Renal cortex interstitium (tissue), 11 donors: ENCODE results near the gene LCN2. TPM values are rescaled to one million over a fixed set of nuclear protein-coding genes. Genes with fewer than 3 reads are reported as not detected.
"Not testable (repeated sequence)": the region's sequence is repeated elsewhere in the genome, so short reads cannot be mapped to it uniquely, and the experiment has no call there.

ENCODE experiments used
- DNase-seq, 11 donors: peaks; one replicate each; pipeline ENCODE4 v3.0.0-alpha.2; 2013; ENCODE audit warnings: low read depth in 9 of 11, low spot score in 4 of 11; ENCODE audit errors: extremely low read depth in 1 of 11
- polyA plus RNA-seq, 3 donors: library from polyadenylated mRNA; unstranded; fragments of 120-200 nt; gene quantifications; one replicate each; pipeline ENCODE4 v1.2.1, GENCODE V29; 2013; ENCODE audit not compliant: insufficient read length in 3 of 3

LCN2 gene
- polyA plus RNA-seq, 3 donors = 1.2 to 1.3 (median 1.2) TPM

DNA sequence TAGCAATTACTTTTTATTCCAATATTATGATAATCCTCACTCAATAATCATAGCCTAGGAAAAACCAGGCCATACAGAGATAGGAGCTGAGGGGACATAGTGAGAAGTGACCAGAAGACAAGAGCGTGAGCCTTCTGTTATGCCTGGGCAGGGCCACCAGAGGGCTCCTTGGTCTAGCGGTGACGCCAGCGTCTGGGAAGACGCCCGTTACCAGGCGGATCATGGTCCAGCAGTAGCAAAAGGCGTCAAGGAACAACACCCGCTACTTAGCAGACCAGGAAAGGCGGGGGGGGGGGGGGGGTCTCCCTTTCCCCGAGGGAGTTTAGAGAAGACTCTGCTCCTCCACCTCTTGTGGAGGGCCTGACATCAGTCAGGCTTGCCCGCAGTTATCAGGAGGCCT, 32.2 kb downstream of the LCN2 start:
- DNase-seq = not testable (repeated sequence)

DNA sequence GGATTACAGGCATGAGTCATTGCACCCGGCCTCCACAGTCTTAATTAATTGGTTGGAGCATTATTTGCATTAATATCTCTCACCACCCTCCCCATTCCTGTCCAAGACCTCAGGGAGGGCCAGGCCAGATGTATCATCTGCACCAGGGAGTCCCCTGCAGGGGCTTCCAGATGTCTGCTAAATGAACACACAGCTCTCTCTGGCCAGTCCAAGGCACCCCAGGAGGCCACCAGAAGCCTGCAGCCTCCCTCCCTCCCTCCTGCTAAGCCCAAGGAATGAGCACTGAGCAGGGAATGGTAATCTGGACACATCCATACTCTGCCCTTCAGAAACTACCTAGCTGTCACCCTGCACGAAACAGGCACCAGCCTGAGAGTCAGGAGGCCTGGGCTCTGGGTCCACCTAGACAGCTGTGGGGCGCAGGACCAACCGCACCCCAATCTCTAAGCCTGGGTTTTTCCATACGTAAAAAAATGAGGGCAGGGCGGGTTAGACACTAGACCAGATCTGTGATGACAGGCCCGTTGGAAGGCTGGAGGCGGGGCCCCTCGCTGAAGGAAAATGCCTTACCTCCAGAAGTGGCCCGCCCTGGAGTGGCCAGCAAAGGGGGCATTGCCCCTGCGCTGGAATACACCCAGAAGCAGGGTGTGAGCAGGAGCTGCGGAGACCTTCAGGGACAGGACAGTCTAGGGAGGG, 33.8 kb downstream of the LCN2 start:
- no peak for DNase-seq

DNA sequence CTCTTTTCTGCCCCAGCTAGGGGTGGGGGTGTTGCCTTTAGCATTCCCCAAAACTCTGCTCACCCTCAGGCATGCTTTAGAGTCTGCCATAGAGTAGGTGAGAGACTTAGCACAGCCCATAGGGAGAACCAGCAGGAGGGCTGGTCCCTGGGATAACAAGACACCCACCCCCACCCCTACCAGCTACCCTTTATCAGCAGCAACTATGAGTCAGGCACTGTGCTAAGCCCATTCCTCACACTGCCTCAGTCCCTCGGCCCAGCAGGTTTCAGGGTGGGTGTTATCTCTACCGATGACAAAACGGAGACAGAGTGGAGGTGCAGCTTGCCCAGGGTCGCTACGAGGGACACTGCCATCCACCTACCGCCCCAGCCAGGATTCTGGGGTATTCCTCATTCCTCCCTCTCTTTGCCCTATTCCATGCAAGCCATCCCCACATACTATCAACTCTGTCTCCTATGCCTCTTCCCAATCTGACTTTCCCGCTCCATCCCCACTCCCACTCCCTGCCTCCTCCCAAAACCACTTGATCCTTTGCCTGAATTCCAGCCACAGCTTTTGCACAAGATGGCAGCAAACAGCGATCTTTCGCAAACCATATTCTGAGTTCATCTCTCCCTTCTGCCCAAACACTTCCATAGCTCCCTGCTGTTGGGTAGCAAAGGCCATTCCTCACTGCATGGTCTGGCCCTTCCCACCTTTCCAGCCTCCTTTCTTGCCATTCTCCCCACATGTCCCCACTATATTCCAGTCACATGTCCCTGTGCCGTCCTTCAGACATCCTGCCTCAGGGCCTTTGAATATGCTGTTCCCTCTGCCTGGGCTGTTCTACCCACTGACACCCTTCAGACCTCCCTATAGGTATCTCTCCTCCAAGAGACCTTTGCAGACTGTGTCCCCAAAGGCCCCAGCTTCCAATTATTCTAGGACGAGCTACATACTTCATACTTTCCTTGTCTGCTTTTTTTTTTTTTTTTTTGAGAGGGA, 37.0 kb downstream of the LCN2 start:
- DNase-seq = no peak

DNA sequence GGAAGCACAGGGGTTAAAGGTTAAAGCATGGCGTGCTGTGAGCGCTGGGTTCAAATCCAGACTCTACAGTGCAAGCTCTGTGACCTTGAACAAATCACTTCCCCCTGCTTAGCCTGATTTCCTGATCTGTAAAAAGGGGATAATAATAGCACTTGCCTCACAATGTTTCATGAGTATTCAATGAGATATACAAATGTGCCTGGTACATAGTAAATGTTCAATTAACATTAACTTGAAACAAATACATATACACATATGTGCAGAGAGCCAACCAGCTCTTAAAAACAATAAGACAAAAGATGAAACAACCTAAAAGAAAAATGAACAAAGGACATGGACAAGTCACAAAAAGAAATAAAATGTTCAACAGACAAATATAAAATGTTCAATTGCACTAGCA, 38.1 kb downstream of the LCN2 start:
- DNase-seq = no peak

DNA sequence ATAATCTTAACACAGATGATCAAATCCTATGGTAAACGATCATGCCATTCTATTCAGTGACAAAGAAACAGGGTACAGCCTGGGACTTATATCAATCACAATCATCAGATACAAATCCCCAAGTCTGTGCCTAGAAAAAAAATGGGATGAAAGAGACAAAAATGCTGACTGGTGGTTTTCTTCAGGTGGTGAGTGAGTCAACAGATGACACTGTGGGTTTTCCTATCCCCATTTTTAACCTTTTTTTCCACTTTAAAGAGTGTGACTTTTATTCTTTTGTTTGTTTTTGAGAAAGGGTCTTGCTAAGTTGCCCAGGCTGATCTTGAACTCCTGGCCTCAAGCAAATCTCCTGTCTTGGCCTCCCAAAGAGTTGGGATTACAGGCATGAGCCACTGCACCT, 39.0 kb downstream of the LCN2 start:
- DNase-seq = no peak

DNA sequence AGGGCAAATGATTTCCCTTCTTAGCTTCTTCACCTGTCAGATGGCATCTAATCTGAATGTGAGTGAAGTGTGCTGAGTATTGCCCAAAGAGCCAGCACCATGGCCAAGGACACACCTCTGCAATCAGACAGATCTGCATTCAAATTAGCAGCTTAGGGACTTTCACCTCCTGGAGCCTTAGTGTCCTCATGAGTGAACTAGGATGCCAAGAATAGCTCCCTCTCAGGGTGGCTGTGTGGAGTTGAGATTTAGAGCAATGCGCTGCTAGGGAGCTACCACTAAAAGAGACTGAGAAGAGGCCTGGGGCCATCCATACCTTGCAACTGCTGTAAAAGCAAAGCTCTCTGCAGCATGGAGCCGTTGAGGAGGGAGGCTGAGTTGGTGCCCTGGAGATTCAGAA, 40.8 kb downstream of the LCN2 start:
- no peak for DNase-seq

DNA sequence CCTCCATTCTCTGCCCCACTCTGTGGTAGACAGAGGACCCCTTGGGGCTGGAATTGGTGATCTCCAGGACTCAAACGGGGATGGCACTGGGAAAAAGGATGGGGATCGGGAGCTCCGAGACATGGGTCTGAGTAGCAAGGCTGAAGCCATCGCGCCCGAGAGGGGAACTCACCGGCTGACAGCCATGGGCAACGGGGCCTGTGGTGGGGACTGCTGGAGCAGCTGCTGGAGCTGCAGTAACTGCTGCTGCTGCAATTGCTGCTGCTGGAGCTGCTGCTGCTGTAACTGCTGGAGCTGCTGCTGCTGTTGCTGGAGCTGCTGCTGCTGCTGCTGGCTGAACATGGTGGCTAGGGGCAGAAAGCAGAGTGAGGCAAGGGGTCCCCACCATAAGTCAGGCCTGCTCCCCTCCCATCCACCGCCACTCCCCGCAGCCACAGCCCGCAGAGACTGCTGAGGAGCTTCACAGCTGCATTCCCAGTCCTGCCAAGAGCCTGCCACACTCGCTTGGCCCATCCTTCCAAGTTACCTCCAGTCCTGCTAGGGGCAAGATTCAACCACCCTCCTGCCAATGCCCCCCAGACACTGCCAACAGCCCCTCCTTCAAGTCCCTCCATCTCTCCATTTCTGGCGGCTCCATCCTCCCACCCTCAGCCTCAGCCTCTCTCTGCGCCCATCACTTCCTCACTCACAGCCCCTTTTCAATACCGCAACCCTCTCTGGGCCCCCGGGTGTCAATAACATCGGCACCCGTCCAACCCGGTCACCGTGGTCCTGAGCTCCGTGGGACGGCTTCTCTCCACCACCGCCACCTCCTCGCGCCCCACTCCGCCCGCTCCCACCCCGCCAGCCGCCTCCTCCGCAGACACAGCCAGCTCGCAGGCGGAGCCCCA, 41.5 kb downstream of the LCN2 start:
- DNase-seq = no peak

DNA sequence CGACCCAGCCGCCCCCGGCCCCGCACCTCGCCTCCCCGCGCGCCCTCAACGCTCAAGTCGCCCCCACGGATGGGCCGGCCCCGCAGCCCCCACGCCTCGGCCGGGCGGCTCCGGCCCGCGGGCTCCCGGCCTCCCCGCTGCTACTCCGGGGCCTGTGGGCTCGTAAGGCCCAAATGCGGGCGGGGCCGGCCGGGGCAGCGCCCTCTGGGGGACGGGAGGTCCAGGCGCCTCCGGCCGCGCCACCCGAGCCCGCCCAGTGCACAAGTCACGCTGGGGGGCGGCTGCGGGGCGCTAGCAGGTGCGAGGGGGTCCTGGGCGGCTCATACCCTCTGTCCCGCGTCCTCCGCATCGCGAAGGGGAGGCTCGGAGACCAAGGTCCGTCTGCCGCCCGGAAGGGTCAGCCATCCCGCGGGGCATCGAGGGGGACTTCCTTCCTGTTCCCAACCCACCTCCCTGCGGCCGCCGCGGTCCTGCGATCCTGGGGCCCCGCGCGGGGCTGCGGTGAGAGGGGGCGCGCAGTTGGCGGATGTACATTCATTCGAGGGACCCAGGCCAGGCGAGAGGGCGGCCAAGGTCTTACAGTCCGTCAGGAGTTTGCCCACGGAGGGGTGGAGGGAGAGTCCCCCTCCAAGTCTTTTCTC, 42.3 kb downstream of the LCN2 start, which contains the start of gene CIZ1:
Gene CIZ1 (minus strand): TSS at position 167 of the 641 bp plus-strand sequence. CDS start 715 bp downstream, outside the sequence.
- peak in 7 of 11 donors; percentile 56 to 82 (median 78) for DNase-seq

DNA sequence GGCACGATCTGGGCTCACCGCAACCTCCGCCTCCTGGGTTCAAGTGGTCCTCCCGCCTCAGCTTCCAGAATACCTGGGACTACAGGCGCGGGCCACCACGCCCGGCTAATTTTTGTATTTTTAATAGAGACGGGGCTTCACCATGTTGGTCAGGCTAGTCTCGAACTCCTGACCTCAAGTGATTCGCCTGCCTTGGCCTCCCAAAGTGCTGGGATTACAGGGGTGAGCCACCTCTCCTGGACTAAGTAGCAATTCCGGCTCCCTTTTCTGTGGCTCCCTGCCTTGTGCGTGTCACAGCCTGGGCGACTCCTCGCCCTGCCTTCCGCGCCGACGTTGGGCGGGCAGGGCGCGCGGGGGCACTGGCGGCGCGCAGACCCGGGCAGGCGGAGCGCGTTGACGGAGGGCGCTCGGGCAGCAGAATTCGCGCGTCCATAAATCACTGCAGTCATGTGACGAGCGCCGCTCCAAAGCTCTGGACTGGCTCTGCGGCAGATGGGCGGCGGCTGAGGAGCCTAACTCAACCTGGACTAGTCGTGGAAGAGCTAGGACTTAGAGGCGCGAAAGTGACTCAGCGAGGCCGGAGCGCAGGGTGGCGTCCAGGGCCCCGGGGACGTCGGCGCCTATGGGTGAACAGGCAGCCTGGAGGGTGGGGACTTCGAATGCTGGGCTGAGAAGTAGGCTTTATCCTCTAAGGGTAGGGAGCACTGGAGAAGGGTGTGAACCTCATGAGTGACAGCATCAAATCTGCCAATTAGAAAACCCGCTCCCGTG, 43.5 kb downstream of the LCN2 start:
- peak in 10 of 11 donors; percentile 70 to 91 (median 84) for DNase-seq

DNA sequence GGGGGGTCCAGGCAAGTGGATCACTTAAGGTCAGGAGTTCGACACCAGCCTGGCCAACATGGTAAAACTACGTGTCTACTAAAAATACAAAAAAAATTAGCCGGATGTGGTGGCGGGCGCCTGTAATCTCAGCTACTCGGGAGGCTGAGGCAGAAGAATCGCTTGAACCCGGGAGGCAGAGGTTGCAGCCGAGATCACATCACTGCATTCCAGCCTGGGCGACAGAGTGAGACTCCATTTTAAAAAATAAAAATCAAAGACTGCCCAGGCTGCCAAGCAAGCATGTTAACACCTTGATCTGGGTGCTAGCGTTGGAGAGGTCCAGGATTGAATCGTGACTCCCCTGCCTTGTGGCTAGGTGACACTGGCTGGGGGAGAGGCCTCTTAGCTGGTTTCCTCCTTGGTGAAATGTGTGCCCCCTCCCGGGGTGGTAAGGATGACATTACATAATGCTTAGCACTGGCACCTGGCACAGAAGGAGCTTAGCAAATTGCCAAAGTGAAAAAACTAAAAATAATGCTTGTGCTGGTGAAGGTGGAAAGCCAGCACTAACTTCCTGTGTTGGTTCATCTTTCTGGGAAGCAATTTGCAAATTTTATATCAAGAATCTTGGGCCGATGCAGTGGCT, 44.3 kb downstream of the LCN2 start:
- DNase-seq = no peak

DNA sequence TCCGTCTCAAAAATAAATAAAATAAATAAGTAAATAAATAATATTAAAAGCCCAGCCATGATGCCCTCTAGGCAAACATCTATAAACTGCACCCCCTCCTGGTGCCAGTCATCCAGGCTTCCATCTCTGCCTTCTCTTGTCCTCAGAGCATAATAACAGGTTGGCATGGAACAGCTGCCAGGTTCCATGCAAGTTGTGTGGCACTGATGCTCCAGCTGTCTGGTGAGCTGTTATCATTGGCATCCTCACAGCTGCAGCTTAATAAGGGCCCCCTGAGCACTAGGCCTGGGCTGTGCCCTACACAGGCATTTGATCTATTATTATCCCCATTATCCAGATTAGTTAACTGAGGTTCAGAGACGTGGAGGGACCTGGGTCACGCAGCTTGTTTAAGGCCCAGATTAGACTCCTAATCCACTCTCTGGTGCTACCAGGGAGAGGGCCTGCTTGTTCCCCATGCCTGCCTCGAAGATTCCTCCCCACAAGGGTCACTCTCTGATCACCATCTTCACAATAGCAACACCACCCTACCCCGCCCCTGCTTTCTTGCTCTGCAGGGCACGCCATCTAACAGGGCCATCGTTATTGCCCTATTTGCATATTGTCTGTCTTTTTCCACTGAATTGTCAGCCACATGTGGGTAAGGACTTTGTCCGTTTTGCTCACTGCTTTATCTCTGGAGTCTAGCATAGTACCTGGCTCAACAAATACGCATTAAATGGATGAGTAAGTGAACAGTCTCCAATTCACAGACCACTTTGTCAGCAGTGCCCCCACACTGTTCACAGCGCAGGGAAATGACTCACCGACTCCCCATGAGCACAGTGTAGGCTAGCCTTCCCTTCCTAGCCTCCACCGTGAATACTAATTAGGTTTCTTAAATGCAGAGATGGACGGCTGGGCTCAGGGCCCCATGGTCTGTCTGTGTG, 52.5 kb downstream of the LCN2 start:
- DNase-seq = no peak

DNA sequence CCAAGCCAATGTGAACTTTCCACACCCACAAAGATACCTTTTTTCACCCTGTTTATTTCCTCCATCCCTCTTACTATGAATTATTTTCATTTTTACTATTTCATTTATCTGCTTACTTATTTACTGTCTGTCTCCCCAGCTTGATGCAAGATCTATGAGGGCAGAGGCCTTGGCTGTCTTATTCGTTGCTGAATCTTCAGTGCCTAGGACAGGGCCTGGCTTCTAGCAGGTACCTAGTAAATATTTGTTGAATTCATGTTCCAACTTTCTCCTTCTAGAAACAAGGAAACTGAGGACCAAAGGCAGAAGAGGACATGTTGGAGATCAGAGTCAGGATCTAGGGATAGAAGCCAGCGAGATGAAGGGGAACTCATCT, 53.4 kb downstream of the LCN2 start:
- DNase-seq = no peak

Other genes with a start within 250 kb of the LCN2 start
- 10 to 100 TPM; 41.8 to 49.0 (median 42.4) TPM for gene ST6GALNAC6, start 249.8 kb upstream of the LCN2 start, polyA plus RNA-seq
- gene ST6GALNAC4, start 232.4 kb upstream of the LCN2 start, polyA plus RNA-seq = 10 to 100 TPM in 2 of 3 donors, 1 to 10 TPM in 1; 9.8 to 16.3 (median 13.1) TPM
- 1 to 10 TPM; 1.5 to 1.8 (median 1.7) TPM for gene PIP5KL1, start 218.7 kb upstream of the LCN2 start, polyA plus RNA-seq
- gene DPM2, start 211.6 kb upstream of the LCN2 start, polyA plus RNA-seq = 10 to 100 TPM; 35.3 to 43.4 (median 36.3) TPM
- gene EEIG1, start 168.5 kb upstream of the LCN2 start, polyA plus RNA-seq = 10 to 100 TPM; 31.5 to 35.0 (median 34.1) TPM
- 10 to 100 TPM in 2 of 3 donors, 1 to 10 TPM in 1; 8.7 to 11.4 (median 10.3) TPM for gene NAIF1, start 82.1 kb upstream of the LCN2 start, polyA plus RNA-seq
- 10 to 100 TPM; 13.0 to 14.9 (median 13.2) TPM for gene SLC25A25, start 81.2 kb upstream of the LCN2 start, polyA plus RNA-seq
- gene PTGES2, start 21.7 kb upstream of the LCN2 start, polyA plus RNA-seq = 10 to 100 TPM; 37.8 to 61.4 (median 55.5) TPM
- 10 to 100 TPM; 30.0 to 51.0 (median 48.6) TPM for gene BBLN, start 10.8 kb downstream of the LCN2 start, polyA plus RNA-seq
- 100 to 1,000 TPM; 115 to 139 (median 124) TPM for gene CIZ1, start 42.1 kb downstream of the LCN2 start, polyA plus RNA-seq
- gene DNM1, start 53.9 kb downstream of the LCN2 start, polyA plus RNA-seq = 100 to 1,000 TPM; 106 to 279 (median 123) TPM
- 100 to 1,000 TPM in 1 of 3 donors, 10 to 100 TPM in 2; 72.9 to 115 (median 81.4) TPM for gene GOLGA2, start 126.6 kb downstream of the LCN2 start, polyA plus RNA-seq
- 10 to 100 TPM; 29.3 to 34.2 (median 30.3) TPM for gene SWI5, start 126.8 kb downstream of the LCN2 start, polyA plus RNA-seq
- gene TRUB2, start 173.0 kb downstream of the LCN2 start, polyA plus RNA-seq = 10 to 100 TPM; 40.0 to 42.5 (median 42.0) TPM
- gene COQ4, start 173.4 kb downstream of the LCN2 start, polyA plus RNA-seq = 10 to 100 TPM; 57.3 to 96.9 (median 68.8) TPM
- 10 to 100 TPM; 15.3 to 22.7 (median 21.7) TPM for gene SLC27A4, start 191.1 kb downstream of the LCN2 start, polyA plus RNA-seq
- 10 to 100 TPM; 54.6 to 62.9 (median 55.4) TPM for gene URM1, start 221.9 kb downstream of the LCN2 start, polyA plus RNA-seq